Fibroblast of upper back skin (primary cell): ENCODE data around the gene UBE2D2.

Source experiments
- DNase-seq: peaks from one replicate; pipeline ENCODE4 v3.0.0-alpha.2; 2013

UBE2D2 gene

GRCh38 chr5:139636975-139637408 is 75.9 kb downstream of the UBE2D2 start:
- peak; percentile 32 for DNase-seq

GRCh38 chr5:139637438-139638089 is 76.4 kb downstream of the UBE2D2 start:
- peak; percentile 82 for DNase-seq

GRCh38 chr5:139638090-139638735 is 77.1 kb downstream of the UBE2D2 start:
- DNase-seq = peak; percentile 59

- DNase-seq = no peak
These were observed 77.8 kb downstream of the UBE2D2 start for GRCh38 chr5:139638736-139639618.

GRCh38 chr5:139639619-139640380 is 78.7 kb downstream of the UBE2D2 start:
- DNase-seq = peak; percentile 20

- DNase-seq = no peak
These were observed 79.4 kb downstream of the UBE2D2 start for GRCh38 chr5:139640421-139641115.

GRCh38 chr5:139641116-139642080 is 80.3 kb downstream of the UBE2D2 start:
- no peak for DNase-seq

- DNase-seq = no peak
These were observed 81.1 kb downstream of the UBE2D2 start for GRCh38 chr5:139642213-139642612.

- DNase-seq = no peak
These were observed 82.0 kb downstream of the UBE2D2 start for GRCh38 chr5:139642891-139643871.

GRCh38 chr5:139644001-139644456 is 82.9 kb downstream of the UBE2D2 start:
- no peak for DNase-seq

GRCh38 chr5:139644646-139645429 is 83.7 kb downstream of the UBE2D2 start:
- no peak for DNase-seq

- DNase-seq = no peak
These were observed 84.3 kb downstream of the UBE2D2 start for GRCh38 chr5:139645430-139645871.

GRCh38 chr5:139646111-139646510 is 85.0 kb downstream of the UBE2D2 start:
- DNase-seq = no peak

GRCh38 chr5:139646912-139647505 is 85.9 kb downstream of the UBE2D2 start:
- DNase-seq = no peak

GRCh38 chr5:139647506-139648204 is 86.5 kb downstream of the UBE2D2 start:
- no peak for DNase-seq

- peak; percentile 85 for DNase-seq
These were observed 87.3 kb downstream of the UBE2D2 start, which contains the start of gene CXXC5 for GRCh38 chr5:139648205-139649081. CXXC5 (plus strand) TSS chr5:139648349; CDS start chr5:139680524, 32,175 bp downstream.
